ENCODE data around the gene BMI1.

Gene BMI1

GRCh38 chr10:22319547-22319979 is 1.3 kb upstream of the BMI1 start:
- FAIRE-seq = no peak

GRCh38 chr10:22319980-22320558 is 830 bp upstream of the BMI1 start:
- DNase-seq (ENCODE audit: low spot score) (no peak), FAIRE-seq (no peak)

More at GRCh38 chr10:22319547-22319979, 1.3 kb upstream of the BMI1 start:
- no peak for DNase-seq (ENCODE audit: low spot score)

- FAIRE-seq (no peak), DNase-seq (ENCODE audit: low spot score) (peak; percentile 61)
These were observed 441 bp downstream of the BMI1 start for GRCh38 chr10:22321156-22321923.

DNA sequence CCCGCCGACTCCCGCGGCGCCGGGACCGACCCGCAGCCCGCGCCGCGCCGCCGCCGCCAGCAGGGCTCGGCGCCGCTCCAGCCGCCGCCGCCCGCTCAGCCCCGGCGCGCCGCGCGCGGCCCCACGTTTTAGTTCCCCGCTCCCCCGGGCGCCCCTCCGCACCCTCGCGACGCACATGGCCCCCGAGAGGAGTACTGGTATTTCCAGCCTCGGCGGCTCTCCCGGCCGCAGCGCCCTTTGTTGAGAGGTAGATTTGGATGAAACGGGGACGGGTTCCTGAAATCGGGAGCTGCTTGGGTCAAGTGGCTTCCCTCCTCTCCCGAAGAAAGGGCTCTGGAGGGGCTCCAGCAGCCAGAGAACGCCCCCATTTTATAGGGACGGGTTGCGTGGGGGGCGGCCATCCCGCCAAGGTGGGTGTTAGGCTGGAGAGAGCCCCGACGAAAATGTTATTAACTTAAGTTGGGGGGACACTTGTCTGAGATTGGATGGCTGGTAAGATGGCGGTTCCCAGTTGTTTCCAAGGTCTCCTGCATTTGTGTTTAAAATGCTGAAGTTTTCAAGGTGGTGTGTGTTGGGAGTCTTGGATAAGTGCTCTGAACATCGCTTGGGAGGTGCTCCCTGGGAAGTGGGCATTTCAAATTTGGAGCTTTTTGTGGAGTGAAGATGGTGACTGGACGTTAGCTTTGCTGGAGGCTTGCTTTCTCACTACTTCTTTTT is 1.2 kb downstream of the BMI1 start:
- FAIRE-seq (no peak), DNase-seq (ENCODE audit: low spot score) (no peak)

- DNase-seq (ENCODE audit: low spot score) (no peak), FAIRE-seq (no peak)
These were observed 1.8 kb downstream of the BMI1 start for GRCh38 chr10:22322641-22323160.

DNA sequence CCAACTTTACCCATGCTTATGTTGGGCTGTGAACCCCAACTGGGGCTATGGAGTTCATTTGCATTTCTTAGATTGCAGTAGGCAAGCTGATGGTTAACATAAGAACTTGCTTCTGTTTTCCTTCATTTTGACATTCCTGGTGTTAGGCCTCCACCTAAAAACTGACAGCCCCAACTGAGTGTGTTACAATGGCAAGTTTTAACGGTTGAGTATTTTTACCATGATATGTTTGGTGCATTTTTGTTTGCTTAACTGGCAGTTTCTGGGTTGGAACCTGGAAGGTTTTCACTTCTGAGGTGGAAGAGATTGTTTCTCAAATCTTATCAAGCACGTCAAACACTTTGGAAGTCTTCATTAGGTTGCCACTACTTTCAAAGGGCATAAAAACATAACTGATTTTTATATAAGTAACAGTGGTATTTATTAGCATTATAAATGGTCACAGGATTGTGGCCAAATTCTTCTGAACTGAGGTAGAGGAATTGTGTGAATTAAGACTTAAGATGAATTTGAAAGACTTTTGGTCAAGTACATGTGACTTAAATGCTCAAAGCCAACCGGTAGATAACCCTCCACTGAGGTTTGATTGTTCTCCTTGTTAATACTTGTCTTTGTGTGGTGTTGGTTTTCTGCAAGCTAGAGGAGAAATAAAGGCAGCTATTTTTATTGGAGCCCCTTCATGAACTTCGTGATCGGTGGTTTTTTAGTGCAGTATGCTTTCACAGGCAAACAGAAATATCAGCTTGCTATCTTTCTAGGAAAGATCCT is 2.8 kb downstream of the BMI1 start:
- no peak for DNase-seq (ENCODE audit: low spot score)
- no peak for FAIRE-seq

GRCh38 chr10:22324413-22324812 is 3.5 kb downstream of the BMI1 start:
- FAIRE-seq (no peak), DNase-seq (ENCODE audit: low spot score) (no peak)

GRCh38 chr10:22324893-22325271 is 4.0 kb downstream of the BMI1 start:
- FAIRE-seq = no peak
- DNase-seq (ENCODE audit: low spot score) = no peak

- DNase-seq (ENCODE audit: low spot score) = peak; percentile 50
- no peak for FAIRE-seq
These were observed 4.6 kb downstream of the BMI1 start for GRCh38 chr10:22325272-22326144.

DNA sequence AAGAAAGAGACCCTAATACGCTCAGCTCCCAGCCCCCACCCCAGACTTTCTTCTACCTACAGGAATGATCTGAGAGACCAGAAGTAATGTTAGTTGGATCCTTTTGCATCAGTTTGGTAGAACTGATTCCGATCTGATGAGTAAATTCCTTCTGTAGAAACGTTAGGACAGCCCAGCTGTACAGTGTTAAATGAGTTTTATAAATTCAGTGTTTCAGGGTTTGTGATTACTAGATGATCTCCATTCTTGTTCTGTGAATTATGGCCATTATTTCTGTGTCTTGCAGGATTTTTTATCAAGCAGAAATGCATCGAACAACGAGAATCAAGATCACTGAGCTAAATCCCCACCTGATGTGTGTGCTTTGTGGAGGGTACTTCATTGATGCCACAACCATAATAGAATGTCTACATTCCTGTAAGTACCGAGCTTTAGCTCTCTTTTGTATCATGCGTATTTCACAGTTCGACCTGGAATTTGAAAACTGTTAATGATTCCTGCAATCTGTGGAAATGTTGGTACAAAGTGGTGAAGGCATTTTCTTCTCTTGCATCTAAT is 5.3 kb downstream of the BMI1 start:
- no peak for DNase-seq (ENCODE audit: low spot score)
- no peak for FAIRE-seq

- FAIRE-seq (no peak), DNase-seq (ENCODE audit: low spot score) (no peak)
These were observed 8.3 kb downstream of the BMI1 start for GRCh38 chr10:22329150-22329549.

- DNase-seq (ENCODE audit: low spot score) = no peak
- FAIRE-seq = no peak
These were observed 11.3 kb downstream of the BMI1 start for GRCh38 chr10:22332116-22332692.

GRCh38 chr10:22333167-22333974 is 12.5 kb downstream of the BMI1 start:
- FAIRE-seq = no peak
- no peak for DNase-seq (ENCODE audit: low spot score)

DNA sequence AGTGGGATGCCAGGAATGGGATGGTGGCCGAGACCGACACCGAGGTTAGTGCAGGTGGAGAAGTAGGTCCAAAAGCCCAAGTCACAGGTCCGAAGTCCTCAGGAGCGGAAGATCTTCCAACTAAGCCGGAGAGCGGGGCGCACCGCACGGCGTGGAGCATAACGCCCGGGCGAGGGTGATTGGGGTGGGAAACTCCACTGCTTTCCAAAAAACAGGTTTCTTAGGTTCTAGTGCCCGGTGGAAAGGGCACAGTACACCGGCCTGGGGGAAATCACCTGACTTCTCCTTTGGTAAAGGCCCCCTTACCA is 13.0 kb downstream of the BMI1 start:
- FAIRE-seq (no peak), DNase-seq (ENCODE audit: low spot score) (no peak)

GRCh38 chr10:22334414-22335172 is 13.7 kb downstream of the BMI1 start:
- FAIRE-seq (no peak), DNase-seq (ENCODE audit: low spot score) (no peak)

GRCh38 chr10:22335173-22335933 is 14.5 kb downstream of the BMI1 start:
- DNase-seq (ENCODE audit: low spot score) (no peak), FAIRE-seq (no peak)

DNA sequence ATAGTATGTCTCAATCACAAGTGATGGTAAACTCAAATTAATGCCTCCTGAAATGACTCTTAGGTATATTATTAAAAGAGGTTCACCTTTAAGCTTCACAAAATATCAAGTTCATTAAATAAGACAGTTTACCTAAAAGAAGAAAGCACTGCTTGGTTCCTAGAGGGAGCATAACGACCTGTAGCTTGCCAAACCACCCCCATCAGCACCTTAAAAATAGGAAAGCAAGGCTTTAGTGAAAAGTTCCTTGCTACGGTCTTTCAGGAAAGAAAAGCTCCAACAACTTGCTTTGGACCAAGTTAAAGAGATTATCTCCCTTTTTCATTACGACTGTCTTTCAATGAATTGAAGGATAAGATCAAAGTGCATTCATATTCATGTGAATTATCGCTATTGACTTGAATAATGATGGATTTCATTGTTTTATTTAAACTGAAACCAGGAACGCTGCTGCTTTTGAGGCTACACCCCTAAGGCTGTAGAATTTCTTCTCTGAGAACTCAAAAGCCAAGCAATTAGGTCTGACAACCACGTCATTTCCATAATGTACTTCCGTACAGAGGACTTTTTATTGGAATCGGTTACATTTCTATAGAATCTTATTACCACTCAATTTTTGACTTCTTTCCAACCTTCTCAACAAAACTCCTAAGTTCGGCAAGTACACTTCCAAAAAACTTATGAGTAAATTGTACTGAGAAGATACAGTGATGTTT is 17.4 kb downstream of the BMI1 start:
- FAIRE-seq (no peak), DNase-seq (ENCODE audit: low spot score) (no peak)
